GM23338 (cell line): Measurements from ENCODE around the gene SLC9A9. TPM values are rescaled to one million over a fixed set of nuclear protein-coding genes. Genes with fewer than 3 reads are reported as not detected.

ENCODE experiments used
- ATAC-seq: fragments of 200-7000 bp; cut with Tn5 transposase; 3 replicates; pipeline ENCODE4 v1.9.1; 2020
- DNase-seq: peaks from one replicate; pipeline ENCODE4 v3.0.0-alpha.2; 2015; ENCODE audit warnings: low spot score
- H2AFZ ChIP-seq: fragments of 200-600 bp; sonication (generic); 2 replicates; pipeline ENCODE4 v1.8.0; 2016; ENCODE audit warnings: antibody characterized with exemption, mild to moderate bottlenecking, moderate library complexity
- H3F3A ChIP-seq: fragments of 200-600 bp; sonication (generic); replicated peaks from 2 replicates; pipeline ENCODE4 v1.8.0; 2017; ENCODE audit warnings: antibody characterized with exemption, mixed run types, low read depth
- H3K27ac ChIP-seq: fragments of 200-600 bp; sonication (generic); 2 replicates; pipeline ENCODE4 v1.6.1; 2016; ENCODE audit warnings: low read depth
- H3K27me3 ChIP-seq: fragments of 200-600 bp; sonication (generic); 2 replicates; pipeline ENCODE4 v1.8.0; 2016; ENCODE audit warnings: mild to moderate bottlenecking, mixed run types, moderate library complexity; ENCODE audit not compliant: insufficient read depth
- H3K36me3 ChIP-seq: fragments of 200-600 bp; sonication (generic); 2 replicates; pipeline ENCODE4 v1.8.0; 2016; ENCODE audit warnings: mild to moderate bottlenecking; ENCODE audit not compliant: insufficient read depth
- H3K4me1 ChIP-seq: fragments of 200-600 bp; sonication (generic); 2 replicates; pipeline ENCODE4 v1.8.0; 2016; ENCODE audit warnings: mild to moderate bottlenecking, moderate library complexity; ENCODE audit not compliant: insufficient read depth
- H3K4me2 ChIP-seq: fragments of 200-600 bp; sonication (generic); 2 replicates; pipeline ENCODE4 v1.7.1; 2017; ENCODE audit warnings: mixed run types
- H3K4me3 ChIP-seq: fragments of 200-600 bp; sonication (generic); 2 replicates; pipeline ENCODE4 v1.6.1; 2016; ENCODE audit warnings: mixed run types
- H3K79me2 ChIP-seq: fragments of 200-600 bp; sonication (generic); replicated peaks from 2 replicates; pipeline ENCODE4 v1.8.0; 2017; ENCODE audit warnings: mild to moderate bottlenecking; ENCODE audit not compliant: insufficient read depth
- H3K9me2 ChIP-seq: fragments of 200-600 bp; sonication (generic); 2 replicates; pipeline ENCODE4 v1.8.0; 2017; ENCODE audit not compliant: insufficient read depth
- H4K20me1 ChIP-seq: fragments of 200-600 bp; sonication (generic); replicated peaks from 2 replicates; pipeline ENCODE4 v1.8.0; 2017; ENCODE audit warnings: mild to moderate bottlenecking; ENCODE audit not compliant: insufficient read depth
- H3K27ac Mint-ChIP-seq: 2 replicates; pipeline ENCODE4 v1.8.0; 2020; ENCODE audit warnings: inconsistent platforms, mild to moderate bottlenecking, moderate library complexity, mixed read lengths
- H3K27me3 Mint-ChIP-seq: 3 replicates; pipeline ENCODE4 v1.8.0; 2022; ENCODE audit warnings: low read depth, mild to moderate bottlenecking, moderate library complexity, mixed read lengths, inconsistent platforms; ENCODE audit not compliant: insufficient read depth, poor library complexity
- H3K36me3 Mint-ChIP-seq: 3 replicates; pipeline ENCODE4 v1.8.0; 2021; ENCODE audit warnings: low read depth, mild to moderate bottlenecking, inconsistent platforms, moderate library complexity, mixed read lengths
- H3K4me1 Mint-ChIP-seq: 3 replicates; pipeline ENCODE4 v1.8.0; 2020; ENCODE audit warnings: mild to moderate bottlenecking, inconsistent platforms, mixed read lengths
- H3K4me3 Mint-ChIP-seq: 3 replicates; pipeline ENCODE4 v1.8.0; 2021; ENCODE audit warnings: moderate library complexity, mild to moderate bottlenecking, inconsistent platforms, mixed read lengths
- H3K9me3 Mint-ChIP-seq: 3 replicates; pipeline ENCODE4 v1.8.0; 2020; ENCODE audit warnings: moderate library complexity, mild to moderate bottlenecking, inconsistent platforms, mixed read lengths
- CREB1 ChIP-seq: fragments of 250-450 bp; sonication (Bioruptor Pico); IDR thresholded peaks from 2 replicates; pipeline ENCODE4 v1.5.0; 2020; ENCODE audit warnings: low read depth, mild to moderate bottlenecking, moderate library complexity
- CTCF ChIP-seq, 2 experiments: fragments of 200-600 bp in 1 of 2; sonication (generic) in 1 of 2; conservative IDR thresholded peaks; 2 replicates each; pipeline versions ENCODE4 v1.5.1 to v1.6.1; 2016 to 2017; ENCODE audit warnings: antibody characterized with exemption in 2 of 2, low read depth in 2 of 2, mild to moderate bottlenecking in 2 of 2, moderate library complexity in 1 of 2
- ETS1 ChIP-seq: IDR thresholded peaks from 2 replicates; pipeline ENCODE4 v1.6.1; 2016; ENCODE audit warnings: antibody characterized with exemption
- EZH2 ChIP-seq: fragments of 200-600 bp; sonication (generic); IDR thresholded peaks from one replicate; pipeline ENCODE4 v1.8.0; 2017; ENCODE audit warnings: antibody characterized with exemption, mild to moderate bottlenecking, low read depth; ENCODE audit not compliant: unreplicated experiment
- EZH2phosphoT487 ChIP-seq: fragments of 200-600 bp; sonication (generic); IDR thresholded peaks from one replicate; pipeline ENCODE4 v1.8.1; 2018; ENCODE audit warnings: antibody characterized with exemption; ENCODE audit not compliant: unreplicated experiment
- JUNB ChIP-seq: IDR thresholded peaks from one replicate; pipeline ENCODE4 v1.6.1; 2016; ENCODE audit warnings: antibody characterized with exemption; ENCODE audit not compliant: unreplicated experiment
- NANOG ChIP-seq: IDR thresholded peaks from 2 replicates; pipeline ENCODE4 v1.6.1; 2016; ENCODE audit warnings: antibody characterized with exemption, borderline replicate concordance
- POLR2AphosphoS5 ChIP-seq: IDR thresholded peaks from 2 replicates; pipeline ENCODE4 v1.6.1; 2016; ENCODE audit warnings: antibody characterized with exemption, low read depth
- REST ChIP-seq: IDR thresholded peaks from one replicate; pipeline ENCODE4 v1.6.1; 2018; ENCODE audit warnings: antibody characterized with exemption; ENCODE audit not compliant: unreplicated experiment
- STAT1 ChIP-seq: IDR thresholded peaks from one replicate; pipeline ENCODE4 v1.6.1; 2016; ENCODE audit warnings: antibody characterized with exemption; ENCODE audit not compliant: unreplicated experiment
- ZNF114 ChIP-seq: fragments of 250-450 bp; sonication (Bioruptor Pico); IDR thresholded peaks from 2 replicates; pipeline ENCODE4 v1.5.0; 2020; ENCODE audit warnings: mild to moderate bottlenecking, moderate library complexity
- ZNF331 ChIP-seq: fragments of 250-450 bp; sonication (Bioruptor Pico); IDR thresholded peaks from 2 replicates; pipeline ENCODE4 v1.5.0; 2020; ENCODE audit warnings: low read depth, mild to moderate bottlenecking, moderate library complexity
- ZNF462 ChIP-seq: fragments of 250-450 bp; sonication (Bioruptor Pico); IDR thresholded peaks from 2 replicates; pipeline ENCODE4 v1.5.0; 2020; ENCODE audit warnings: mild to moderate bottlenecking, moderate library complexity
- polyA plus RNA-seq: library from polyadenylated mRNA; unstranded; fragments of >200 nt; fragmentation: Nextera tagmentation; extraction: Ambion mirVana; gene quantifications from 2 replicates; pipeline ENCODE4 v1.2.1, GENCODE V29; 2016
- total RNA-seq: library from RNA; depleted of rRNA; stranded (reverse); fragments of >200 nt; shearing (Covaris generic); gene quantifications from 2 replicates; pipeline ENCODE4 v1.2.3, GENCODE V29; 2014

The SLC9A9 gene
- total and polyA plus RNA-seq, 2 experiments from 2014 or later: 1.3 to 1.6 TPM

GRCh38 chr3:143552851-143553250 lies 295.4 kb downstream of the SLC9A9 start:
- no peak overlapping the region for H3K4me3 Mint-ChIP-seq
- H3K9me3 Mint-ChIP-seq: peaks cover 15% of the 10 kb centered on the region
- Histone ChIP-seq H3K9me2 (0 out of 2 replicates have a peak, but pooled peaks cover 3% of the 10 kb centered on the region), H2AFZ (peak overlapping the region; percentile 20; the same call in 1 of the 2 replicates), H3K27ac (no peak overlapping the region), H3K79me2 (no peaks in the 10 kb centered on the region), H3K4me3 (no peak overlapping the region), H3F3A (no peaks in the 10 kb centered on the region), H4K20me1 (no peaks in the 10 kb centered on the region), H3K36me3 (0 out of 2 replicates have a peak, but pooled peaks cover 2% of the 10 kb centered on the region), H3K4me1 (no peaks in the 10 kb centered on the region), H3K4me2 (no peak overlapping the region), H3K27me3 (no peaks in the 10 kb centered on the region)
- no peaks in the 10 kb centered on the region for H3K27me3 Mint-ChIP-seq
- no peaks in the 10 kb centered on the region for H3K4me1 Mint-ChIP-seq
- no peak overlapping the region for H3K27ac Mint-ChIP-seq
- ATAC-seq (no peak), DNase-seq (no peak)
- peaks cover 9% of the 10 kb centered on the region; the same call in 2 of the 3 replicates for H3K36me3 Mint-ChIP-seq
- TF ChIP-seq ZNF462 (CRISPR knock-in tag) (no peak), EZH2phosphoT487 (no peak), JUNB (no peak), ZNF114 (CRISPR knock-in tag) (no peak), ETS1 (no peak), CTCF (conservative IDR thresholded peaks at IDR 0.05; ENCODE audit: low read depth in 2 of 2) (no peak), ZNF331 (CRISPR knock-in tag) (no peak), POLR2AphosphoS5 (no peak), REST (no peak), CREB1 (CRISPR knock-in tag) (no peak), EZH2 (no peak), NANOG (no peak), STAT1 (no peak)
